Jurkat, Clone E6-1 (cell line): Measurements from ENCODE around the gene FAM114A2. TPM values are rescaled to one million over a fixed set of nuclear protein-coding genes. Genes with fewer than 3 reads are reported as not detected.
"Not testable (repeated sequence)": the region's sequence is repeated elsewhere in the genome, so short reads cannot be mapped to it uniquely, and the experiment has no call there.

ENCODE experiments used
- DNase-seq: peaks from one replicate; pipeline ENCODE4 v3.0.0-alpha.2; 2011; ENCODE audit warnings: low read depth, low spot score
- H3K4me3 ChIP-seq: 2 replicates; pipeline ENCODE4 v1.5.1; 2011; ENCODE audit warnings: mild to moderate bottlenecking, low read length, control low read depth, moderate library complexity
- polyA plus RNA-seq: library from polyadenylated mRNA; unstranded; fragments of >200 nt; gene quantifications from one replicate; pipeline ENCODE4 v1.2.1, GENCODE V29; 2012; ENCODE audit warnings: missing spikeins; ENCODE audit not compliant: insufficient read length, insufficient read depth

Gene FAM114A2
- polyA plus RNA-seq: 25.0 TPM

DNA sequence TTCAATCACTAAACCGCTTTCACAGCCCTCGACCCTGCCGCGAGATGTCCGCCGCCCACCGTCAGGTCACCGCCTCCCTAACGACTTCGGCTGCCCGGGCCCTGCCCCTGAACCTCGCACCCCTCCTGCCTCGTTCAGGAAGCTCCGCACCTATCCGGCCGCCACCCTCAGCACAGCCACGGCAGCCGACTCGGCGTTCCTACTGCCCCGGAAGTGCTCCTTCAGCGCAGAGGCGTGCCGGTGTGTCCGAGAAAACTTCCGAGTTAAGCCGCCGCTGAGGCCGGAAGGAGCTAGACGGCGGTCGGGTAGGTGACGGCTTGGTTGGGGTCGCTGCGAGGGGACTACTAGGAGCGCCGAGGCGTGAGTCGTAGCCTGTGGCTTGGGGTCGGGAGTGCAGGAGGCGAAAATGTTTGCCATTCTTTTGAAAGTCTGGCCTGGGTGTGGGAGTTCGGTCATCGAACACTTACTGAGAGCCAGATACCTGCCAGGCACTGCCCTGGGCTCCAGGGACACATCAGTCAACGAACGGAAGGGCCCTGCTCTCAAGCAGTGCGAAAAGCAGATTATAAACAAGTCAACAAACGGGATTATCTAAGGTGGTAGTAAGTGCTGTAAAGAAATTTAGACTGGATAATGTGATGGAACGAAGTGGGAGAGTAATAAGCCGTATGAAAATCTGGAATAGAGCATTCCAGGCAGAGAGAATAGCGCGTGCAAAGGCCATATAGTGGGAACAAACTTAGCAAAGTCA is at the start of gene FAM114A2, which contains the start of gene MFAP3:
FAM114A2 (minus strand) TSS at position 204 of the 751 bp plus-strand sequence. CDS start 3,957 bp downstream, outside the sequence.
MFAP3 (plus strand) TSS at position 261 of the 751 bp plus-strand sequence. CDS start 10,756 bp downstream, outside the sequence.
- peak; percentile 81 for DNase-seq
- H3K4me3 ChIP-seq: peak within 1 kb of the TSS; percentile 77

DNA sequence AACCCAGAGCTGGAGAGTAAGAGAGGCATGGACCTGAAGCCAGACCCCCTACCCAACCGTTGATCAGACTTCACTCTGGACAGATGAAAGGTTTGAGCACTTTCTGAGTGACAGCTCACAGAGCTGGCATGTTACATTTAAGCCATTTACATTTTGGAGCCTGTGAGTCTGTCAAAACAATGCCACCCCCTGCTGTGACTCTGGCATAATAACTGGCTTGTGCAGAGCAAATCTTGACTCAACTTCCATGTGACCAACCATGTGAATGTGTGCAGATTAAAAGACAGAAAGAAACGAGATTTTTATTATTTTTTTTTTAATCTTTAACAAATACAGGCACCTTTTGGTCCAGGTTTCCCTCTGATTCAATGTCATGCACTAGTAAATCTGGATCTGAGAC is 48.5 kb upstream of the FAM114A2 start:
- H3K4me3 ChIP-seq: no peak overlapping the region
- DNase-seq: peak; percentile 25

DNA sequence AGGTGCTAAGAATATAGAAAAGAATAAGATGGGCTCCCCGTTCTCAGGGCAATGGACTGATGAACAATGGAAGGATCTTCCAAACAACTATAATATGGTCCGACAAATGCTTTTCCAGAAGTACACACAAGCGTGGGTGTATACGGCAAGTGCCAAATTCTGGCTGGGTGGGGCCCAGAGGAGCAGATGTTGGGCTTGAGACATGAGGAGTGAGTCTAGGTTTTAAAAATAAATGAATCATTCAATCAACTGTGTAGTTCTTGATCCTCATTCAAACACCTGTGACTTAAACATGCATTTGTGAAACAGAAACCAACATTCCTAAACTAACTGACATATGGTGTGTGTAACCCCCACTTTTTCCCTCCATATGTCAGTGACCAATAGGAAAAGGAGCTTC is 47.9 kb upstream of the FAM114A2 start:
- no peak overlapping the region for H3K4me3 ChIP-seq
- DNase-seq: no peak

DNA sequence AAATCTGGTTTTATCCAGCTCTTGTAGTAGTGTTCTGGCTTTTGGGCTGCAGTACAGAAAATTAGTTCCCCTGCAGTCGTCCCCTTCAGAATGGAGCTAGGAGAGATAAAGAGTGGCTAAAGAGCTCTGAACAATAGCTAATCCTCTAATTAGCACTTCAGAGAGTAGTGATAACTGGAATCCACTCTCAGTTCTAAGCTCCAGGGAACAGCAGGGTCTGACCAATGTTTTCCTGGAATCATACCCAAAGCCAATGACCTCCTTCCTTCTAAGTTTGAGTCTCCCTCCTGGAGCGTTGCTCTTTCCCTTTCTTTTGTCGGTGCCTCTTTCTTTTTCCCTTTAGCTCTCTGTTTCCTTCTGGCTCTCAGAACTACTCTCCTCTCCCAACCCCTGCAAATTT is 47.4 kb upstream of the FAM114A2 start:
- H3K4me3 ChIP-seq: no peak overlapping the region
- DNase-seq: no peak

DNA sequence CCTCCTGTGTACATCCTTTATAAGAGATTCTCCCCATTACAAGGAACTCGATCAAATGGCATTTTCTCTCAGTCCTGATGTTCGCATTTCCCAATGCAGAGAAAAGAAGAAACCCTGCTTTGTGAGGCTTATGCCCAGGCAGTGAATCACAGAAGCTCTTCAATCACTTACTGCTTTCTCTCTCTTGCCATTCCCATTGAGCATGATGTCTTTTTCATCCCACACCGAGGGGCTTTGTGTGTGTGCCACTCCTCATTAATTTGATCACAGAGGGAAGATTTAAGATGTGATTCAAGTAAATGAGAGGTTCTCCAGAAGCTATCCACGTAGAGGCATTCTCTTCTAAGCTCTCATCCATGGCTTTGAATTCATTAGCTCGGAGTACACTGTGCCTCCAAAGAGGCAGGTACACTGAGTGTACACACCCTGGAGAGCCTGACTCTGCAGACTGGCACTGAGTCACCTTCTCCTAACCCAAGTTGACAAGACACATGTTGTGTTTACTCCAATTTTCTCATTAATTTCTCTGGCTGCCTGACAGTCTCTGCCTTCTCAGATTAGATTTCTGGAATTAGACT is 45.4 kb upstream of the FAM114A2 start:
- H3K4me3 ChIP-seq: no peak overlapping the region
- DNase-seq: no peak

DNA sequence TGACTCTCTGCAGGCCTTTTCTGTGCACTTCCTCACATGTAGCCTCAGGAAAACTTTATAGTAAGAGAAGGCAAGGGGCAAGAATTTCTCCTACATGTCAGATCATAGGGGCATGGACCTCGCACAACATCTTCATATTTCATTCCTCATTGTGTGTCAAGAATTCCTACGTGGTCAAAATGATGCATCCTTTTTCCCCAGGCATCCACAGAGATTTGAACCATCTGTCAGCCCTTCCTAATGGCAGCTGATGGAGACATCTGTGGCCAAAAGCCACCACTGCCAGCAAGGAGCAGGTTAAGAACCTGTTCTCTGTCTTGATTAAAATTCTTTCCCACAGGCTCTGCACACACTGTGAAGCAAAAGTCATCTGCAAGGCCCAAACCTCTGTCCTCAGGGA is 42.5 kb upstream of the FAM114A2 start:
- H3K4me3 ChIP-seq: no peak overlapping the region
- no peak for DNase-seq

DNA sequence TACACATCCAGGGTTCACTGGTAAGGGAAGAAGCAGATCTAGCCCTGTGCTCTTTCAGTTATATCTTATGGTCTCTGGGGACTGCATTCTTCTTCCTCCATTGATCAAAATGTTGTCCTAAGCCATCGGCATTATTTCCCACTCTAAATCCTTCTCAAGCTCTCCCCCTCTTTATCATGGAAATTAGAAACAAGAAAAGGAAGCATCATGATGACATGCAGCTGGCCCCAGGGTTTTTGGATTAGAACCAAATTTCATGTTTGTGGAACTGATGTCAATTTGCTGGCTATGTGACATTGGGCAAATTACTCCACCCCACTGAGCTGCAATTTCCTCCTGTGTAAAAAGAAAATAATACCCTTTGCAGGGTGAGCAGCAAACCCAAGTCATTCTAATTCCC is 39.6 kb upstream of the FAM114A2 start:
- no peak for DNase-seq

DNA sequence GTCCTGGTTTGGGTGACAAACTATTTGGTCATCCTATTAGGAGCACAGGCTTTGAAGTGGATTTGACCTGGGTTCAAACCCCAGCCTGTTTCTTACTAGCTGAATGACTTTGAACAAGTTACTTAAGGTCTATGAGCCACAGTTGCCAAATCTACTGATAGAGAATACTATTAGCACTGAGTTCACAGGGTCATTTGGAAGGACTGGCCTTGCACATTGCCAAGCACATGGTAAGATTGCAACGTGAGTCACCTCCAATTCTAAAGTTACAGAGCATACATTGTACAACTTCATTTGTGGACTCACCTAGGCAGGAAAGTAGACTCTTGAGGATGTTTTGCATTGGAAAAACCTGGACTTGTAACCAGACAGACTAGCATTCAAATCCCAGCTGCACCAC is 39.0 kb upstream of the FAM114A2 start:
- DNase-seq: no peak
- no peak overlapping the region for H3K4me3 ChIP-seq

More for the DNA sequence above, 39.6 kb upstream of the FAM114A2 start:
- H3K4me3 ChIP-seq: no peak overlapping the region

DNA sequence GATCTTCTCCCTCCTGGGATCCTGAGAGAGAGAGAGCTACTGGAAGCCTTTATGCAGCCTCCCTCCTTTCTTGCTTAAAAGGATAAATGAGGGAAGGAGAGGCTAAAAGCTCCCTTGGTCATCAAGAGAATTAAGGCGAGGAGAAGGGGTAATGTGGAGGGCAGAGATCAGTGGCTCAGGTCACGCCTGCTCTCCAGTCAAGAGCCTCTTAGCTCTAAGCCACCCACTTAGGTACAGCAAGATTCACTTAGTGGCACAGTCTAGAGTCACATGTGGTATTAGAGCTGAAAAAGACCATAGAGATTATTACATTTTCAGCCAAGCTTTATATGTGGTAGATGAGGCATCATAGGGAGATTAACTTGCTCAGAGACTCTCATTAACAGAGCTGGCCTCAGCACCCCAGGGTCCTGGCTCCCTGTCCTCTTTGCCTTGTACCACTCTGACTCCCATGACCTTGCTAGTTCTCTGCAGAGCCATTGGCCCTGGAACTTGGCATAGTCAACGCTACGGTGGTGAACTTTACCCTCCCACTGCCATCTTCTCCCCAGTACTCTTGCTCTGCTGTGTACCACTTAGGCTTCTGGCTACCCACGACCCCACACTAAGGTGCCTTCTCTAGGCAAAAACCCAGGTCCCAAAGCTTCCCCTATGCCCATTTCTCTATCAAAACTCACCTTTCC is 37.7 kb upstream of the FAM114A2 start:
- DNase-seq: no peak

DNA sequence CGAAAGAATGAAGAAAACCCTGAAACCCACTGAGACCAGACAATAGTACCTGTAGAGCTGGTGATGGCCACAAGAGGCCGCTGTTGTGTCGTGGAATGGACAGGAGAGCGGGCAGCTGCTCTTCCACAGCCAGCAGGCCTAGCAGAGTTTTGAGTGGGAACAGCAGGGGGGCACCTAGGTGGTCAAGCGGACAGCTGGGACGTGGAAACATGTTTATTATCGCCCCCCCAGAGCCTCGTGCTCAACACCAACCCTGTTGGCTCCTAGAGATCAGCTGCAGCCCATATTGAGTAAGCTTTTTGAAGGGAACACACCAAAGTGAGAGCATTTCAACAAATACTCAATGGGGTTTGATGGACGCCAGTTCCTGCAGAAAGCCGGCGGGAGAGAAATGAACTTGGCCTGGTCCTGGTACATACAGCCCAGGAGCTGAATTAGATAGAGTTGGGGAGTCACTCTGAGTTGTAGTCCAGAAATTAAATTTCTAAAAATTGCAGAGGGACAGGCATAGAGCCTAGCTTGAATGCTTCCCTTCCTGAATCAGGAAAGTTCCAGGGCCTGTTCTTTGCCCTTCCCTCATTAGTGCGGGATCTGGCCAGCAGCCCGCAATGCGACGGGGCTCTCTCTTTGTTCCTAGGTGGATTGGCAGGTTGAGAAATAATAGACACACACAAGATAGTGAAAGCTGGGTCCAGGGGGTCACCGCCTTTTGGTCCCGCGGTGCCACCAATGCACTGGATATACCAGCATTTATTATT is 33.9 kb upstream of the FAM114A2 start:
- H3K4me3 ChIP-seq: no peak overlapping the region
- peak; percentile 71 for DNase-seq

More for the DNA sequence above, 37.7 kb upstream of the FAM114A2 start:
- H3K4me3 ChIP-seq: no peak overlapping the region

DNA sequence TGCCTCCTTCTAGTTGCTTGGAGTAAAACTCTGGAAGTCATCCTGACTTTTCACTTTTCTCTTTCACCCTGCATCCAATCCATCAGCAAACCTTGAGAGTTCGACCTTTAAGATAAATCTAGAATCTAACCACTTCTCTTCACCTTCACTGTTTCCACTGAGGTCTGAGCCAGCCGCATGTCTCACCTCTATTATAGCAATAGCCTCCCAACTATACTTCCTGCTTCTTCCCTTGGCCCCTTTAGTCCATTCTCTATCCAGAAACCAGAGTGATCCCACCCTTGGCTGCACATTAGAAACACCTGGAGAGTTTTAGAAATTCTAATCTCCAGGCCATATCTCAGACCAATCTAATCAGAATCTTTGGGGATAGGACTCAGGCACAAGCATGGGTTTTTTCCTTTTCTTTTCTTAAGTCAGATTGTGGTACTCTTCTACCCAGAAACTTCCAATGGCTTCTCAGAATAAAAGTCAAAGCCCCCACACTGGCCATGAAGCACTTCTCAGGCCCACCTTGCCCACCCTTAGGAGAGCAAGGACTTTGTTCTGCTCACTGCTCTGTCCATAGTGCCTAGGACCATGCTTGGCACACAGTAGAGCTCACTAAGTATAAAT is 33.2 kb upstream of the FAM114A2 start:
- DNase-seq: no peak
- H3K4me3 ChIP-seq: no peak overlapping the region

DNA sequence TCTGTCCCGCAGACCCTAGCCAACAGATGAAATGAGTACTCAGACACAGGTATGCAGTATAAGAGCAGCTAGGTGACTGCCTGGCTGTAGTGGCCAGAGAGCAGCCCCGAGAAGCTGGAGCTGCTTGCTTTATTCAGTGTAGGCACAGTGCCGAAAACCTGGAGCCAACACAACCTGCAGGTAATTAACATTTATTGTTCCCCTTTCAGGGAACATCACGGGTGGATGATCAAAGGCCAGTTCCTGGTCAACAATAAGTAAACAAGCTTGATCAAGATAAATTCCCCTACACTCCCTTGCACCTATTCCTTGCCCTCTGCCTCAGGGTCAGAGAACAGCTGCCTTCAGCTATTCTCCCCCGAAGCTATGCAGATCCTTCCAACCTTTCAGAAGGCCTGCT is 31.1 kb upstream of the FAM114A2 start:
- not testable (repeated sequence) for H3K4me3 ChIP-seq, DNase-seq

DNA sequence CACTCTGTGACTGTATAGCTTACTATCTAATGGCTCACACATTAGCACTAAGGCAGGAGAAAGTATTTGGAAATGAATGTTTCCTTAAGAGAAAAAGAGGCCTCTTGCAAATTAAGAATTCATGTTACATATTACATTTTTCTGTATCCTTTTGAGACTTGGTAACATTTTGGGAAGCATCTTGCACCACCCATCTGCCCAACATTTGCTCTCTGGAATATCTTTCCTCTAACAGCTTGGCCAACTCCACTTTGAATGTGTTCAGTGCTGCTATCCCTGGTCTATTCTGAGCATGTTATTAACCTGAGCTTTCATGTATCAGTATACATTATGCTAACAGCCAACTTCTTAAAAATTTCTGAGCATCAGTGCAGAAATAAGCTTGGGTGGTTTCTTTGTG is 27.3 kb upstream of the FAM114A2 start:
- DNase-seq: no peak
- no peak overlapping the region for H3K4me3 ChIP-seq

DNA sequence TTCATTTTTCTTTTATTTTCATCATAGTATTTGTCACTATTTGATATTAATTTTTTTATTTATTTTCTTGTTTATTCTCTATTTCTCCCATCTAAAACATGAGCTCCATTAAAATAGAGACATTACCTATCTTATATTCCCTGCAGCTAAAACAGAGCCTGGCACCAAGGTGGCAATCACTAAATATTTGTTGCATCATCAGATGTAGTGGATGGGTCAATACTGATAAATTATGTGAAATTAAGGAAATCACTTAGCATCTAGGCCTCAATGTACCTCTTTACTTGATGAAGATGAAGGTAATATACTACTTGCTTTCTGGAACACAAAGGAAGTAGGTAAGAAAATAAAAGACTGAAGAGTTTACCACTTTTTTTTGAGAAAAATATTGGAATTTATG is 24.7 kb upstream of the FAM114A2 start:
- no peak overlapping the region for H3K4me3 ChIP-seq
- no peak for DNase-seq

DNA sequence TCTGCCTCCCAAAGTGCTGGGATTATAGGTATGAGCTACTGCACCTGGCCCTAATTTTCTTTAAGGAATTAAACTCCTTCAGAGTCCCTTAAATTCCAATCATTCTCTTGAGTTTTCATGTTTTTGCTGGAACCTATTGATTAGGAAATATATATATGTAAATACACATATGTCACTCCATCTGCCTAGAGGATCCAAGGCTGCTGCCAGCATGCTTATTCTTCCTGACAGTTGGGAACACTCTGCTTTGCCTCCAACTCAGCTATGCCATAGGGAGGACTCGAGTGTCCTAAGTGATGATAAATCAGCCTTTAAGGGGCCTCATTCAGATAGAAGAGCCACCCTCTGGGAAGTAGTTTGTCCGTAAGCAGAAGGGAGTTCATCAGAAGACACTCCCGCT is 21.9 kb upstream of the FAM114A2 start:
- no peak for DNase-seq

DNA sequence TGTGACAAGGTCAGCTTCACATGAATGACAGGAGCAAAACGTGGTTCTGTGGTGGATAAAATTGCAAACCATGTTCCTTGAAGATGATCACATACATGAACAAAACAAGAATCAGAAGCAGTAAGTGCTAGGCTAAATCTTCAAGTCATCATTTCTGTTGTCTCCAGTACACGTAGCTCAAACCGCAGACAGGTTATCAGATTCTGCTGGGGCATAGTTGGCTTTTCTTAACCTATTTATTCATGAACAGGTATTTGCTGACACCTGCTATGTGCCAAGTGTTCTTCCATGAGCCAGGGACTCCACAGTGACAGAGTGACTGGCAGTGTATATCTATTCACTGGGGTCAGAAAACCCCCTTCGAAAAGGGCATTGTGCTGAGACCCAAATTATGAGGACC is 20.9 kb upstream of the FAM114A2 start:
- peak overlapping the region; percentile 37 for H3K4me3 ChIP-seq
- DNase-seq: peak; percentile 26

More for the DNA sequence above, 21.9 kb upstream of the FAM114A2 start:
- no peak overlapping the region for H3K4me3 ChIP-seq

DNA sequence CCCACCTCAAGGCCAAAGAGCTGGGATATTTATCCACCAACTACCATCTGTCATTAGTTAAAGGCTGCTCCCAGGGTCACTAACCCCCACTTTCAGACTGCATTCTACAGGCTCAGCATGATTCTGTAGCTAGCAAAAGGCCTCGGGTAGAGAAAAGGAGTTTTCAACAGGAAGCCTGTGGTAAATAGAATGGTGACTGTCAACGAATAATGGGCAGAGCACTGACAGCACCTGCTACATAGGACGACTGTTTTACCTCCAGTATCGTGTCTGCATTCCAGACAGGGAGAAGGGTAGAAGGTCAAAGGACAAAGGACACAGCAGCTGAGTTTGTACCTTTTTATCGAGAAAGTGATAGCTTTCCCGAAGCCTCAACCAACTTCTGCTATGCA is 20.3 kb upstream of the FAM114A2 start:
- H3K4me3 ChIP-seq: peak overlapping the region; percentile 37
- peak; percentile 82 for DNase-seq

DNA sequence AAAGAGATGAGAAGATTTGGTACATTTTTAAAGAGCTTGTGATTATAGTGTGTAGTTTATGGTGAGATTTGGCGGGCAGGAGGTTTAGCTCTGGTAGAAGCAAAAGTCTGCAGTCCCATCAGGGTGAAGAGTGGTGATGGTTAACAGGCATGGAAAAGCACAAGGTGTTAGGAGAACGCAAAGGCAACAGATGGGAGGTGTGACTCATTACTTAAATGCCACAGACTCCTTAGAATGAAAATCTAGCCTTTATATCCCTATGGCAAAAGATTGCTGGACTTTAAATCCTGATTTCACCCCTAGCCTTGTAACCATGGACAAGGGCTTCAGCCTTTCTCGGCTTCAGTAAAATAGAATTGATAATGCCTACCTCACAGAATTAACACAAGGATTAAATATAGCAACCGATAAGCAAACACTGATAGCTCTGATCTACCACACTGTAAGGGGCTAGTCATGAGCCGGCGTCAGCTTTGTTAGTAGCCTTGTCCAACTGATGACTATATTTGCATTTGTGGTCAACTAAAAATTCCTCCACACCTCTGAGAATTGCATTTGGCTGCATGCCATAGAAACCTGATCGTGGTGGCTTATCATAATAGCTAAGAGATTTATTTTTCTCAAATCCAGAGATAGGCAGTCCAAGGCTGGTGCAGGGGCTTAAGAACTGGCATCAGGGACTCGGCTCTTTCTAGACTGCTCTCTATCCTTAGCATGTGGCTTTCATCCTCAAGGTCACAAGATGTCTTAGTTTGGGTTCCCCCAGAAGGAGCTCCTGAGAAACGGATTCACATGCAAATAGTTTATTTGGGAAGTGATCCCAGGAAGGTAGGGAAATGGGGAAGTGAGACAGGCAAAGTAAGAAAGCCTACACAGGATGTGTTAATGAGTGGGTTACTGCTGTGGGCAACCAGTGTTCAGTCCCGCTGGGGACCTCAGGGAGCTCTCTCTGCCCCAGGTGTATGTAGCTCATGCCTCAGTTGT is 19.6 kb upstream of the FAM114A2 start:
- DNase-seq: peak; percentile 20

More for the DNA sequence above, 19.6 kb upstream of the FAM114A2 start:
- peak overlapping the region; percentile 37 for H3K4me3 ChIP-seq
